Measurements from ENCODE around the gene BCKDHB. TPM values are rescaled to one million over a fixed set of nuclear protein-coding genes. Genes with fewer than 3 reads are reported as not detected.

BCKDHB gene
- total RNA-seq, 1 experiment from 2014 or later = 24.3 TPM

DNA sequence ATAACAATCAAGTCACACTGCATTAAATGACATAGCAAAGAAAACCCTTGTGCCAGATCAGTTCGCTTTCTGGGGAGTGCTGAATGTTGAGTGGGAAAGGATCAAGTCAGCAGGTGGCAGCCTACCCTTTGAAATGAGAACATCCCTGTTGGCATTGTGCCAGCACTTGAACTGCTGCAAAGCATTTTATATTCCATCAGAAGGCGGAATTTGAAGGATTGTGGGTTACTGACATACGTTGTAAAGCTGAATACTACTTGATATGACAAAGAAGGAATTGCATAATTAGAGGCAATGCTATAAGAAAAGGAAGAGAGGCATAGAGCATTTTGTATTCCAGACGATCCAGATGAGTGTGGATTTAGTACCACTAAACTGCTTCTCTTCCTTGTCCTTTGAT is 26.5 kb downstream of the BCKDHB start (continued):
- TF ChIP-seq ERG (CRISPR knock-in tag; IDR thresholded peaks at IDR 0.05) (no peak), IRF1 (CRISPR knock-in tag; IDR thresholded peaks at IDR 0.05) (no peak)

DNA sequence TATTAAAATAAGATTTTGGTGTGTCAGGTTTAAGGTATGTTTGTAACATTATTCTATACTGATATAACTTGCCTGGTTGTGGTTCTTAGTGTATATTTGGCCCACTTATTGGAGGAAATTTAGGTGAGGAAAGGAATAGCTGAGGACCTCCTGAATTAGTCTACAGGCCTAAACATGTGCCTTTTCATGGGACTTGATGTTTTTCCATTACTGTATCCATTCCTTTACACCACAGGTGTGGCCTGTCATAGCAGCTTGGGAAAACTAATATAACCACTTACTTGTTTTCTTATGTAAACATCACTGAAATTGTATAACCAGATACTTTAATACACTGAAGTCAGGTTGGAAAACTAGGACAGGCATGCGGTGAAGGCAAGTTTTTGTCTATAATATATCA is 27.6 kb downstream of the BCKDHB start:
- no peak overlapping the region for H3K4me3 Mint-ChIP-seq
- DNase-seq (ENCODE audit: low spot score) = no peak
- no peak overlapping the region; the same call in 1 of the 2 replicates for H3K27ac Mint-ChIP-seq
- ATAC-seq = no peak
- ChIA-PET CTCF (no interaction called here), POLR2A (no interaction called here)
- TF ChIP-seq, protein P1, sequence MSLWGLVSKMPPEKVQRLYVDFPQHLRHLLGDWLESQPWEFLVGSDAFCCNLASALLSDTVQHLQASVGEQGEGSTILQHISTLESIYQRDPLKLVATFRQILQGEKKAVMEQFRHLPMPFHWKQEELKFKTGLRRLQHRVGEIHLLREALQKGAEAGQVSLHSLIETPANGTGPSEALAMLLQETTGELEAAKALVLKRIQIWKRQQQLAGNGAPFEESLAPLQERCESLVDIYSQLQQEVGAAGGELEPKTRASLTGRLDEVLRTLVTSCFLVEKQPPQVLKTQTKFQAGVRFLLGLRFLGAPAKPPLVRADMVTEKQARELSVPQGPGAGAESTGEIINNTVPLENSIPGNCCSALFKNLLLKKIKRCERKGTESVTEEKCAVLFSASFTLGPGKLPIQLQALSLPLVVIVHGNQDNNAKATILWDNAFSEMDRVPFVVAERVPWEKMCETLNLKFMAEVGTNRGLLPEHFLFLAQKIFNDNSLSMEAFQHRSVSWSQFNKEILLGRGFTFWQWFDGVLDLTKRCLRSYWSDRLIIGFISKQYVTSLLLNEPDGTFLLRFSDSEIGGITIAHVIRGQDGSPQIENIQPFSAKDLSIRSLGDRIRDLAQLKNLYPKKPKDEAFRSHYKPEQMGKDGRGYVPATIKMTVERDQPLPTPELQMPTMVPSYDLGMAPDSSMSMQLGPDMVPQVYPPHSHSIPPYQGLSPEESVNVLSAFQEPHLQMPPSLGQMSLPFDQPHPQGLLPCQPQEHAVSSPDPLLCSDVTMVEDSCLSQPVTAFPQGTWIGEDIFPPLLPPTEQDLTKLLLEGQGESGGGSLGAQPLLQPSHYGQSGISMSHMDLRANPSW (CRISPR knock-in tag; conservative IDR thresholded peaks at IDR 0.05; ENCODE audit: low read depth) = no peak
- TF ChIP-seq CREM (CRISPR knock-in tag; IDR thresholded peaks at IDR 0.05) (no peak), ESRRA (CRISPR knock-in tag; IDR thresholded peaks at IDR 0.05; ENCODE audit: borderline replicate concordance) (no peak), NFATC4 (CRISPR knock-in tag; IDR thresholded peaks at IDR 0.05) (no peak), RELA (CRISPR knock-in tag; IDR thresholded peaks at IDR 0.05; ENCODE audit: borderline replicate concordance) (no peak)
- H3K9me3 Mint-ChIP-seq = no peaks in the 10 kb centered on the region
- H3K36me3 Mint-ChIP-seq = peaks cover 16% of the 10 kb centered on the region
- H3K27me3 Mint-ChIP-seq (ENCODE audit: low read depth) = no peaks in the 10 kb centered on the region
- H3K4me1 Mint-ChIP-seq = peaks cover 3% of the 10 kb centered on the region

DNA sequence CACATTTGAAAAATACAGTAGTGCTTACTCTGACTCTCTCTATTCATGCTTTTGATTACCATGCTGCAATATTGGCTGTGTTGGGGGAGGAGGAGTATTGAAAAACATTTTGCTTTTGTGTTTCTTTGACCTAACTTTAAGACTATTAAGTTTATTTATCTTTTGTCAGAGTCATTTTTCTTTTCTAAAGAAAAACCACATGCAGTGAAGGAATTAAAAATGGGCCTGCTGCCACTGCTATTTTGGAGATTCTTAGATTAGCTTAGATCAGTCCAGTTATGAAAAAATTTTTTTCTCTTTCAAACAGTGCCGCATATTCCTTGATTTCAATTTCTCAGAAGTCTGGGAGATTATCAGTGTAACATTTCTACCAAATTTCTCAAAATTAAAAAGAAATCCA is 36.1 kb downstream of the BCKDHB start:
- TF ChIP-seq GRHL2 (CRISPR knock-in tag; IDR thresholded peaks at IDR 0.05; ENCODE audit: insufficient replicate concordance, severe bottlenecking) (no peak), ZNF138 (CRISPR knock-in tag; conservative IDR thresholded peaks at IDR 0.05) (no peak)
- TF ChIP-seq, protein P2, sequence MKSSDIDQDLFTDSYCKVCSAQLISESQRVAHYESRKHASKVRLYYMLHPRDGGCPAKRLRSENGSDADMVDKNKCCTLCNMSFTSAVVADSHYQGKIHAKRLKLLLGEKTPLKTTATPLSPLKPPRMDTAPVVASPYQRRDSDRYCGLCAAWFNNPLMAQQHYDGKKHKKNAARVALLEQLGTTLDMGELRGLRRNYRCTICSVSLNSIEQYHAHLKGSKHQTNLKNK (CRISPR knock-in tag; IDR thresholded peaks at IDR 0.05) = no peak
- ChIA-PET POLR2A (no interaction called here), CTCF (no interaction called here)
- no peaks in the 10 kb centered on the region for H3K9me3 Mint-ChIP-seq
- ATAC-seq (no peak), DNase-seq (ENCODE audit: low spot score) (no peak)
- no peak overlapping the region for H3K27ac Mint-ChIP-seq
- H3K27me3 Mint-ChIP-seq (ENCODE audit: low read depth) = no peaks in the 10 kb centered on the region
- no peaks in the 10 kb centered on the region for H3K4me1 Mint-ChIP-seq
- H3K36me3 Mint-ChIP-seq = peaks cover 11% of the 10 kb centered on the region; the same call in 1 of the 2 replicates
- H3K4me3 Mint-ChIP-seq = no peak overlapping the region

- ATAC-seq (no peak), DNase-seq (ENCODE audit: low spot score) (no peak)
- Mint-ChIP-seq H3K27ac (no peak overlapping the region), H3K4me1 (no peaks in the 10 kb centered on the region), H3K4me3 (no peak overlapping the region), H3K27me3 (ENCODE audit: low read depth) (no peaks in the 10 kb centered on the region), H3K9me3 (no peaks in the 10 kb centered on the region), H3K36me3 (peaks cover 16% of the 10 kb centered on the region)
- CTCF ChIA-PET = no interaction called here
- POLR2A ChIA-PET = no interaction called here
- TF ChIP-seq ZNF281 (CRISPR knock-in tag; IDR thresholded peaks at IDR 0.05) = no peak
- no peak for TF ChIP-seq GTF2I (CRISPR knock-in tag; conservative IDR thresholded peaks at IDR 0.05)
- TF ChIP-seq IRF1 (CRISPR knock-in tag; IDR thresholded peaks at IDR 0.05) = no peak
- no peak for TF ChIP-seq ZNF317 (CRISPR knock-in tag; IDR thresholded peaks at IDR 0.05; ENCODE audit: borderline replicate concordance, low read depth)
- TF ChIP-seq EMX1 (CRISPR knock-in tag; IDR thresholded peaks at IDR 0.05) = no peak
- TF ChIP-seq NR2C2 (CRISPR knock-in tag; IDR thresholded peaks at IDR 0.05) = no peak
- no peak for TF ChIP-seq KAT7 (CRISPR knock-in tag; IDR thresholded peaks at IDR 0.05; ENCODE audit: borderline replicate concordance)
- TF ChIP-seq ZNF121 (CRISPR knock-in tag; IDR thresholded peaks at IDR 0.05) = no peak
- TF ChIP-seq, protein P3, sequence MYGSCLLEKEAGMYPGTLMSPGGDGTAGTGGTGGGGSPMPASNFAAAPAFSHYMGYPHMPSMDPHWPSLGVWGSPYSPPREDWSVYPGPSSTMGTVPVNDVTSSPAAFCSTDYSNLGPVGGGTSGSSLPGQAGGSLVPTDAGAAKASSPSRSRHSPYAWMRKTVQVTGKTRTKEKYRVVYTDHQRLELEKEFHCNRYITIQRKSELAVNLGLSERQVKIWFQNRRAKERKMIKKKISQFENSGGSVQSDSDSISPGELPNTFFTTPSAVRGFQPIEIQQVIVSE (CRISPR knock-in tag; IDR thresholded peaks at IDR 0.05; ENCODE audit: borderline replicate concordance) = no peak
Observed at GRCh38 chr6:80143419-80143937, 37.0 kb downstream of the BCKDHB start.

Measured in WTC11 (cell line).